Muscle of leg (tissue), 11 donors: ENCODE data around the gene ACP5. TPM values are rescaled to one million over a fixed set of nuclear protein-coding genes. Genes with fewer than 3 reads are reported as not detected.
A peak's percentile ranks its signal among the peaks of the same experiment; 100 is the strongest.
"Not testable (repeated sequence)": the region's sequence is repeated elsewhere in the genome, so short reads cannot be mapped to it uniquely, and the experiment has no call there.

Experiments used
- DNase-seq: peaks from one replicate; pipeline ENCODE4 v3.0.0; 2013
- H3K27ac ChIP-seq: one replicate; pipeline ENCODE4 v1.5.1; 2013; ENCODE audit warnings: mild to moderate bottlenecking, low read length, control low read depth
- H3K27me3 ChIP-seq: one replicate; pipeline ENCODE4 v1.6.1; 2013; ENCODE audit warnings: low read length; ENCODE audit not compliant: control insufficient read depth, insufficient read depth
- H3K36me3 ChIP-seq: one replicate; pipeline ENCODE4 v1.6.1; 2013; ENCODE audit warnings: low read length; ENCODE audit not compliant: control insufficient read depth, insufficient read depth
- H3K4me1 ChIP-seq: one replicate; pipeline ENCODE4 v1.6.1; 2013; ENCODE audit warnings: low read length; ENCODE audit not compliant: control insufficient read depth, insufficient read depth
- H3K4me3 ChIP-seq: one replicate; pipeline ENCODE4 v1.5.1; 2013; ENCODE audit warnings: low read length, control low read depth
- H3K9me3 ChIP-seq: replicated peaks from 2 replicates; pipeline ENCODE4 v1.6.1; 2013; ENCODE audit warnings: low read depth, low read length; ENCODE audit not compliant: control insufficient read depth
- WGBS: methylation state at CpG from one replicate; pipeline ENCODE4 v1.1.5; 2013; ENCODE audit warnings: missing lambda C conversion rate; ENCODE audit not compliant: insufficient coverage; 5-methylcytosine and 5-hydroxymethylcytosine counted together
- polyA plus RNA-seq, 8 donors: library from polyadenylated mRNA; unstranded; fragments of 120-200 nt; gene quantifications; one replicate each; pipeline versions ENCODE4 v1.2.1 to v1.2.3, GENCODE V29; 2013; ENCODE audit warnings: inconsistent platforms in 1 of 8, low replicate concordance in 1 of 8; ENCODE audit not compliant: insufficient read length in 8 of 8, insufficient read depth in 1 of 8
- total RNA-seq: library from RNA; stranded (reverse); fragments of 120-200 nt; gene quantifications from one replicate; pipeline ENCODE4 v1.2.4, GENCODE V29; 2013

Gene ACP5
- total and polyA plus RNA-seq, 9 donors, result 0.81 to 4.9 (median 1.5) TPM

- H3K4me3 ChIP-seq, H3K27me3 ChIP-seq, H3K9me3 ChIP-seq, H3K27ac ChIP-seq, DNase-seq: not testable (repeated sequence)
- Histone ChIP-seq H3K36me3 (peaks cover 19% of the 10 kb centered on the region), H3K4me1 (peaks cover 15% of the 10 kb centered on the region)
- 93% methylated on average over 4 of the region's 8 CpGs for WGBS
Measured at GRCh38 chr19:11599704-11600103, 22.3 kb upstream of the ACP5 start.

- DNase-seq, result no peak
- peaks cover 2% of the 10 kb centered on the region for H3K9me3 ChIP-seq
- H3K27me3 ChIP-seq, result no peaks in the 10 kb centered on the region
- H3K4me1 ChIP-seq, result peaks cover 15% of the 10 kb centered on the region
- H3K4me3 ChIP-seq, result no peak overlapping the region
- WGBS, result no CpG with 5 or more reads among the region's 2 CpGs
- H3K36me3 ChIP-seq, result peaks cover 10% of the 10 kb centered on the region
- H3K27ac ChIP-seq, result no peak overlapping the region
Measured at GRCh38 chr19:11598746-11599145, 21.3 kb upstream of the ACP5 start.

GRCh38 chr19:11598103-11598483 lies 20.6 kb upstream of the ACP5 start:
- no CpG with 5 or more reads among the region's 10 CpGs for WGBS
- no peak for DNase-seq
- peak overlapping the region; percentile 97 for H3K4me3 ChIP-seq

GRCh38 chr19:11597202-11598102 lies 20.0 kb upstream of the ACP5 start, which contains the start of gene ZNF627:
ZNF627 (plus strand) TSS chr19:11597483; CDS start chr19:11597628, 145 bp downstream.
- H3K27me3 ChIP-seq, result no peaks in the 10 kb centered on the region
- H3K27ac ChIP-seq, result peak within 1 kb of the TSS; percentile 96
- 0% methylated on average over 57 of the region's 67 CpGs for WGBS
- peaks cover 8% of the 10 kb centered on the region for H3K36me3 ChIP-seq
- peaks cover 2% of the 10 kb centered on the region for H3K9me3 ChIP-seq
- H3K4me3 ChIP-seq, result peak within 1 kb of the TSS; percentile 97
- peak; percentile 99 for DNase-seq
- peaks cover 15% of the 10 kb centered on the region for H3K4me1 ChIP-seq

More at GRCh38 chr19:11598103-11598483, 20.6 kb upstream of the ACP5 start:
- Histone ChIP-seq H3K27ac (peak overlapping the region; percentile 96), H3K4me1 (peaks cover 15% of the 10 kb centered on the region), H3K9me3 (peaks cover 2% of the 10 kb centered on the region), H3K27me3 (no peaks in the 10 kb centered on the region), H3K36me3 (peaks cover 8% of the 10 kb centered on the region)

- no peak overlapping the region for H3K4me3 ChIP-seq
- DNase-seq, result peak; percentile 35
- no peaks in the 10 kb centered on the region for H3K27me3 ChIP-seq
- no peak overlapping the region for H3K27ac ChIP-seq
- WGBS, result no CpG with 5 or more reads among the region's 10 CpGs
- H3K4me1 ChIP-seq, result peaks cover 15% of the 10 kb centered on the region
- H3K9me3 ChIP-seq, result peaks cover 2% of the 10 kb centered on the region
- peaks cover 8% of the 10 kb centered on the region for H3K36me3 ChIP-seq
Measured at GRCh38 chr19:11596156-11596555, 18.7 kb upstream of the ACP5 start.

- Histone ChIP-seq H3K4me3 (no peak overlapping the region), H3K27ac (no peak overlapping the region), H3K36me3 (peaks cover 5% of the 10 kb centered on the region), H3K9me3 (no peaks in the 10 kb centered on the region), H3K27me3 (no peaks in the 10 kb centered on the region), H3K4me1 (peaks cover 13% of the 10 kb centered on the region)
- DNase-seq, result no peak
- WGBS, result no CpG with 5 or more reads among the region's 4 CpGs
Measured at GRCh38 chr19:11594084-11594483, 16.6 kb upstream of the ACP5 start.

GRCh38 chr19:11587975-11588631 lies 10.7 kb upstream of the ACP5 start:
- DNase-seq, result no peak
- H3K27me3 ChIP-seq, result no peaks in the 10 kb centered on the region
- H3K36me3 ChIP-seq, result no peaks in the 10 kb centered on the region
- 42% methylated on average over 6 of the region's 13 CpGs for WGBS
- no peak overlapping the region for H3K4me3 ChIP-seq
- no peaks in the 10 kb centered on the region for H3K9me3 ChIP-seq
- H3K4me1 ChIP-seq, result peaks cover 2% of the 10 kb centered on the region
- no peak overlapping the region for H3K27ac ChIP-seq

- Histone ChIP-seq H3K4me3 (no peak overlapping the region), H3K36me3 (no peaks in the 10 kb centered on the region), H3K9me3 (no peaks in the 10 kb centered on the region), H3K27ac (no peak overlapping the region), H3K4me1 (peaks cover 2% of the 10 kb centered on the region), H3K27me3 (no peaks in the 10 kb centered on the region)
- 7% methylated on average over 6 of the region's 7 CpGs for WGBS
- peak; percentile 82 for DNase-seq
Measured at GRCh38 chr19:11587302-11587974, 10.0 kb upstream of the ACP5 start.

- Histone ChIP-seq H3K27ac (no peak overlapping the region), H3K9me3 (no peaks in the 10 kb centered on the region), H3K27me3 (no peaks in the 10 kb centered on the region), H3K4me1 (peaks cover 2% of the 10 kb centered on the region), H3K4me3 (no peak overlapping the region), H3K36me3 (no peaks in the 10 kb centered on the region)
- no peak for DNase-seq
- 80% methylated on average over 1 of the region's 6 CpGs for WGBS
Measured at GRCh38 chr19:11586331-11586730, 8.9 kb upstream of the ACP5 start.

- no peaks in the 10 kb centered on the region for H3K9me3 ChIP-seq
- no peaks in the 10 kb centered on the region for H3K36me3 ChIP-seq
- H3K27me3 ChIP-seq, result peaks cover 15% of the 10 kb centered on the region
- H3K4me1 ChIP-seq, result peaks cover 10% of the 10 kb centered on the region
- WGBS, result no CpG with 5 or more reads among the region's 3 CpGs
- H3K4me3 ChIP-seq, result no peak overlapping the region
- H3K27ac ChIP-seq, result no peak overlapping the region
- DNase-seq, result no peak
Measured at GRCh38 chr19:11581740-11582139, 4.3 kb upstream of the ACP5 start.
